HepG2 (cell line): ENCODE measurements around the gene PRR36. TPM values are rescaled to one million over a fixed set of nuclear protein-coding genes. Genes with fewer than 3 reads are reported as not detected.

Experiments
- ATF7-NPFF ChIP-seq: sonication (generic); formaldehyde crosslinking; IDR thresholded peaks from 2 replicates; pipeline ENCODE4 v1.8.1; 2023; ENCODE audit warnings: mild to moderate bottlenecking, low read depth, missing genetic modification reagents, moderate library complexity
- ELF1 ChIP-seq: sonication (generic); formaldehyde crosslinking; IDR thresholded peaks from 2 replicates; pipeline ENCODE4 v1.4.0; 2020; ENCODE audit warnings: missing genetic modification reagents
- EP300 ChIP-seq, 3 experiments: sonication (generic) in 1 of 3; formaldehyde crosslinking in 1 of 3; IDR thresholded peaks; 2 replicates each; pipeline versions ENCODE4 v1.5.1 to v1.6.1; 2011 to 2020; ENCODE audit warnings: low read depth in 2 of 3, low read length in 2 of 3, borderline replicate concordance in 1 of 3, improper control_type of control experiment in 1 of 3, mild to moderate bottlenecking in 1 of 3, missing genetic modification reagents in 1 of 3, moderate library complexity in 1 of 3
- ERF ChIP-seq: IDR thresholded peaks from 2 replicates; pipeline ENCODE4 v1.6.1; 2018; ENCODE audit warnings: missing biosample characterization, missing genetic modification reagents
- FOXK1 ChIP-seq: sonication (generic); formaldehyde crosslinking; IDR thresholded peaks from 2 replicates; pipeline ENCODE4 v1.4.0; 2020; ENCODE audit warnings: low read depth, missing genetic modification reagents, borderline replicate concordance
- GATA4 ChIP-seq: sonication (generic); IDR thresholded peaks from 2 replicates; pipeline ENCODE4 v1.6.1; 2016; ENCODE audit warnings: antibody characterized with exemption, low read depth, borderline replicate concordance
- HDAC2 ChIP-seq: sonication (generic); formaldehyde crosslinking; IDR thresholded peaks from 2 replicates; pipeline ENCODE4 v1.4.0; 2020; ENCODE audit warnings: missing genetic modification reagents
- HHEX ChIP-seq: IDR thresholded peaks from 2 replicates; pipeline ENCODE4 v1.6.1; 2016; ENCODE audit warnings: control low read depth
- NRL ChIP-seq: sonication (generic); formaldehyde crosslinking; IDR thresholded peaks from 2 replicates; pipeline ENCODE4 v1.5.0; 2020; ENCODE audit warnings: missing genetic modification reagents, mild to moderate bottlenecking, moderate library complexity, borderline replicate concordance
- POGZ ChIP-seq: sonication (generic); formaldehyde crosslinking; IDR thresholded peaks from 2 replicates; pipeline ENCODE4 v1.4.0; 2020; ENCODE audit warnings: mild to moderate bottlenecking, missing genetic modification reagents
- RARA ChIP-seq: IDR thresholded peaks from 2 replicates; pipeline ENCODE4 v1.6.1; 2016; ENCODE audit warnings: missing genetic modification reagents, missing compliant biosample characterization
- RCOR2 ChIP-seq: IDR thresholded peaks from 2 replicates; pipeline ENCODE4 v1.6.1; 2016; ENCODE audit warnings: missing biosample characterization, missing genetic modification reagents
- SP2 ChIP-seq: sonication (generic); formaldehyde crosslinking; IDR thresholded peaks from 2 replicates; pipeline ENCODE4 v1.5.1; 2020; ENCODE audit warnings: mild to moderate bottlenecking, missing genetic modification reagents
- TAF1 ChIP-seq: sonication (generic); formaldehyde crosslinking; IDR thresholded peaks from 2 replicates; pipeline ENCODE4 v1.4.0; 2020; ENCODE audit warnings: missing genetic modification reagents
- TCF7 ChIP-seq: sonication (generic); IDR thresholded peaks from 2 replicates; pipeline ENCODE4 v1.6.1; 2016; ENCODE audit warnings: antibody characterized with exemption, low read depth
- ZMAT3 ChIP-seq: sonication (generic); formaldehyde crosslinking; conservative IDR thresholded peaks from 2 replicates; pipeline ENCODE4 v1.7.0; 2021; ENCODE audit warnings: missing genetic modification reagents
- ZNF367 ChIP-seq: sonication (generic); formaldehyde crosslinking; IDR thresholded peaks from 2 replicates; pipeline ENCODE4 v1.4.0; 2020; ENCODE audit warnings: missing genetic modification reagents, borderline replicate concordance
- ZNF562 ChIP-seq: sonication (generic); formaldehyde crosslinking; IDR thresholded peaks from 2 replicates; pipeline ENCODE4 v1.8.0; 2022; ENCODE audit warnings: missing genetic modification reagents, borderline replicate concordance
- ZSCAN25 ChIP-seq: sonication (generic); formaldehyde crosslinking; IDR thresholded peaks from 2 replicates; pipeline ENCODE4 v1.8.0; 2022; ENCODE audit warnings: mild to moderate bottlenecking, missing genetic modification reagents
- polyA plus RNA-seq, 8 experiments: library from polyadenylated mRNA; depleted of rRNA in 3 of 8; stranded (reverse) in 7 of 8; unstranded in 1 of 8; fragments of >200 nt; fragmentation: Illumina TruSeq in 4 of 8; extraction: Trizol in 4 of 8; gene quantifications; 2 replicates each; pipeline versions ENCODE4 v1.2.1 to v1.2.3, GENCODE V29; 2011 to 2016; ENCODE audit warnings: low read depth in 4 of 8, missing spikeins in 1 of 8, mixed read lengths in 1 of 8; ENCODE audit not compliant: insufficient read depth in 1 of 8
- total RNA-seq, 5 experiments: library from RNA; depleted of rRNA; stranded (reverse); fragments of >200 nt; fragmentation: Illumina TruSeq; extraction: Trizol; gene quantifications; 2 replicates each; pipeline ENCODE4 v1.2.3, GENCODE V29; 2016; ENCODE audit warnings: low read depth in 1 of 5
- TF ChIP-seq, protein P1 (sequence below): sonication (generic); formaldehyde crosslinking; IDR thresholded peaks from 2 replicates; pipeline ENCODE4 v1.4.0; 2020; ENCODE audit warnings: missing genetic modification reagents
- TF ChIP-seq, protein P2 (sequence below): sonication (generic); formaldehyde crosslinking; IDR thresholded peaks from 2 replicates; pipeline ENCODE4 v1.5.1; 2020; ENCODE audit warnings: missing genetic modification reagents, mild to moderate bottlenecking, borderline replicate concordance
- TF ChIP-seq, protein P3 (sequence below): sonication (generic); formaldehyde crosslinking; IDR thresholded peaks from 2 replicates; pipeline ENCODE4 v1.4.0; 2020; ENCODE audit warnings: missing genetic modification reagents, low read depth, mild to moderate bottlenecking, borderline replicate concordance

Gene PRR36
- total and polyA plus RNA-seq, 2 of the 13 experiments (the other 11 are each of a cell fraction or from before 2014, with no cell fraction given) = 0.07 to 0.17 TPM

DNA sequence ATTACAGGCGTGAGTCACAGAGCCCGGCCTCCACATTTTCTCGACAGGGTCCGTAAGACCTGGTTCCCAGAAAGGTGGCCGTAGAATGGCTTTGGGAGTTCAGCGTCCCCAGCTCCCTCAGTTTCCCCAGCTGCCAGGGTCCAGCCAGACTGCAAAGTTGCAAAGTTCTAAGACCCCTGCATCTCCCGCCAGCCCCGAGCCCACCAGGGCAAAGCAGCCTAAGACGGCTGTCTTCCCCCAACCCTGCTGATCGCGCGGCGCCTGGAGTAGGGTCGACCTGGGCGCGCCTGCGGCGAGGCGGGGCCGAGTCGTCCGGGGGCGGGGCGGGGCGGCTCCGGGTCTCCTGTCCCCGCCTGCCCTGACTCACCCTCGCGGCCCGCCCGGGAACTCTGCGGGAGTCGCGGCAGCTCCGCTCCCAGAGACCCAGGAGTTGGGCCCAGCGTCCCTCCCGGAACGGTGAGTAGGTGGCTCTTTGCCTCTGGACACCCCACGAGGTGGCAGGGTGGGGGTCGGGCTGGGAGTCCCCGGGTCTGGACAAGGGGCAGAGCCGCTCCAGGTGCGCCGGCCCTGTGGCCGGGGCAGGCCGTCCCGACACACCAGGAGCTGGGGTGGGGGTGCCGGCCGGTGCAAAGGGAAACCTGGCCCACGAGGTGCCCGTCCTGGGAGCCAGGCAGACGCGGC is 14.1 kb upstream of the PRR36 start, which contains the start of gene LRRC8E (continued):
- TF ChIP-seq, protein P1, sequence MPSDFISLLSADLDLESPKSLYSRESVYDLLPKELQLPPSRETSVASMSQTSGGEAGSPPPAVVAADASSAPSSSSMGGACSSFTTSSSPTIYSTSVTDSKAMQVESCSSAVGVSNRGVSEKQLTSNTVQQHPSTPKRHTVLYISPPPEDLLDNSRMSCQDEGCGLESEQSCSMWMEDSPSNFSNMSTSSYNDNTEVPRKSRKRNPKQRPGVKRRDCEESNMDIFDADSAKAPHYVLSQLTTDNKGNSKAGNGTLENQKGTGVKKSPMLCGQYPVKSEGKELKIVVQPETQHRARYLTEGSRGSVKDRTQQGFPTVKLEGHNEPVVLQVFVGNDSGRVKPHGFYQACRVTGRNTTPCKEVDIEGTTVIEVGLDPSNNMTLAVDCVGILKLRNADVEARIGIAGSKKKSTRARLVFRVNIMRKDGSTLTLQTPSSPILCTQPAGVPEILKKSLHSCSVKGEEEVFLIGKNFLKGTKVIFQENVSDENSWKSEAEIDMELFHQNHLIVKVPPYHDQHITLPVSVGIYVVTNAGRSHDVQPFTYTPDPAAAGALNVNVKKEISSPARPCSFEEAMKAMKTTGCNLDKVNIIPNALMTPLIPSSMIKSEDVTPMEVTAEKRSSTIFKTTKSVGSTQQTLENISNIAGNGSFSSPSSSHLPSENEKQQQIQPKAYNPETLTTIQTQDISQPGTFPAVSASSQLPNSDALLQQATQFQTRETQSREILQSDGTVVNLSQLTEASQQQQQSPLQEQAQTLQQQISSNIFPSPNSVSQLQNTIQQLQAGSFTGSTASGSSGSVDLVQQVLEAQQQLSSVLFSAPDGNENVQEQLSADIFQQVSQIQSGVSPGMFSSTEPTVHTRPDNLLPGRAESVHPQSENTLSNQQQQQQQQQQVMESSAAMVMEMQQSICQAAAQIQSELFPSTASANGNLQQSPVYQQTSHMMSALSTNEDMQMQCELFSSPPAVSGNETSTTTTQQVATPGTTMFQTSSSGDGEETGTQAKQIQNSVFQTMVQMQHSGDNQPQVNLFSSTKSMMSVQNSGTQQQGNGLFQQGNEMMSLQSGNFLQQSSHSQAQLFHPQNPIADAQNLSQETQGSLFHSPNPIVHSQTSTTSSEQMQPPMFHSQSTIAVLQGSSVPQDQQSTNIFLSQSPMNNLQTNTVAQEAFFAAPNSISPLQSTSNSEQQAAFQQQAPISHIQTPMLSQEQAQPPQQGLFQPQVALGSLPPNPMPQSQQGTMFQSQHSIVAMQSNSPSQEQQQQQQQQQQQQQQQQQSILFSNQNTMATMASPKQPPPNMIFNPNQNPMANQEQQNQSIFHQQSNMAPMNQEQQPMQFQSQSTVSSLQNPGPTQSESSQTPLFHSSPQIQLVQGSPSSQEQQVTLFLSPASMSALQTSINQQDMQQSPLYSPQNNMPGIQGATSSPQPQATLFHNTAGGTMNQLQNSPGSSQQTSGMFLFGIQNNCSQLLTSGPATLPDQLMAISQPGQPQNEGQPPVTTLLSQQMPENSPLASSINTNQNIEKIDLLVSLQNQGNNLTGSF (CRISPR knock-in tag) = no peak
- TF ChIP-seq ZNF367 (CRISPR knock-in tag) = no peak
- TF ChIP-seq TAF1 (CRISPR knock-in tag) = peak; percentile 60; the same call in 1 of the 2 replicates
- no peak for TF ChIP-seq ZSCAN25
- 0 out of 2 replicates have a peak, but pooled peaks have one; percentile 9 for TF ChIP-seq RARA
- peak; percentile 49; the same call in 1 of the 2 replicates for TF ChIP-seq ERF
- no peak for TF ChIP-seq RCOR2 (CRISPR knock-in tag)
- TF ChIP-seq ATF7-NPFF (CRISPR knock-in tag) = peak; percentile 57
- TF ChIP-seq FOXK1 = no peak
- TF ChIP-seq ZMAT3 (CRISPR knock-in tag) = peak; percentile 63; the same call in 1 of the 2 replicates
- no peak for TF ChIP-seq SP2 (CRISPR knock-in tag)
- no peak for TF ChIP-seq ELF1 (CRISPR knock-in tag)
- TF ChIP-seq, protein P2, sequence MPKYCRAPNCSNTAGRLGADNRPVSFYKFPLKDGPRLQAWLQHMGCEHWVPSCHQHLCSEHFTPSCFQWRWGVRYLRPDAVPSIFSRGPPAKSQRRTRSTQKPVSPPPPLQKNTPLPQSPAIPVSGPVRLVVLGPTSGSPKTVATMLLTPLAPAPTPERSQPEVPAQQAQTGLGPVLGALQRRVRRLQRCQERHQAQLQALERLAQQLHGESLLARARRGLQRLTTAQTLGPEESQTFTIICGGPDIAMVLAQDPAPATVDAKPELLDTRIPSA (CRISPR knock-in tag) = no peak
- no peak for TF ChIP-seq POGZ (CRISPR knock-in tag)
- no peak for TF ChIP-seq EP300 (IDR thresholded peaks at IDR 0.05; ENCODE audit: low read depth in 2 of 2, low read length in 2 of 2)
- TF ChIP-seq EP300 (CRISPR knock-in tag; IDR thresholded peaks at IDR 0.05; ENCODE audit: borderline replicate concordance) = no peak
- no peak for TF ChIP-seq ZNF562
- no peak for TF ChIP-seq HHEX (CRISPR knock-in tag)
- TF ChIP-seq HDAC2 (CRISPR knock-in tag) = no peak
- peak; percentile 42; the same call in 1 of the 2 replicates for TF ChIP-seq GATA4
- TF ChIP-seq, protein P3, sequence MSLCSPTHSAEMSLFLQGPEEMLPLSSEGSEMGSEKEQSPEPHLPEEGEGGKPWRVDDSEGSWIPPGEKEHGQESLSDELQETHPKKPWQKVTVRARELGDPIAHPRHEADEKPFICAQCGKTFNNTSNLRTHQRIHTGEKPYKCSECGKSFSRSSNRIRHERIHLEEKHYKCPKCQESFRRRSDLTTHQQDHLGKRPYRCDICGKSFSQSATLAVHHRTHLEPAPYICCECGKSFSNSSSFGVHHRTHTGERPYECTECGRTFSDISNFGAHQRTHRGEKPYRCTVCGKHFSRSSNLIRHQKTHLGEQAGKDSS (CRISPR knock-in tag) = peak; percentile 17; the same call in 1 of the 2 replicates
- 0 out of 2 replicates have a peak, but pooled peaks have one; percentile 23 for TF ChIP-seq NRL (CRISPR knock-in tag)
- TF ChIP-seq TCF7 = no peak
